Stimulated activated naive B cell treated with anti-CD40 and anti-IgM and Interleukin-4, amounts not matched to agents 10 μg/mL and 1 μg/mL and 100 μg/mL, for 72 hours (primary cell): ENCODE measurements around the gene CERT1.

Source experiments
- ATAC-seq, 2 donors: fragments of 150-1000 bp; cut with Tn5 transposase; replicated peaks; 2 replicates each; pipeline ENCODE4 v1.10.0; 2021; ENCODE audit warnings: moderate library complexity in 1 of 2
- DNase-seq: peaks from one replicate; pipeline ENCODE4 v3.0.0; 2021
- H3K27ac Mint-ChIP-seq: one replicate; pipeline ENCODE4 v1.8.0; 2022; ENCODE audit warnings: mild to moderate bottlenecking, mixed read lengths
- H3K27me3 Mint-ChIP-seq, 2 donors: one replicate each; pipeline ENCODE4 v1.8.0; 2022; ENCODE audit warnings: mixed read lengths in 2 of 2
- H3K36me3 Mint-ChIP-seq, 2 donors: one replicate each; pipeline ENCODE4 v1.8.0; 2022; ENCODE audit warnings: mixed read lengths in 2 of 2, mild to moderate bottlenecking in 1 of 2
- H3K4me1 Mint-ChIP-seq, 2 donors: one replicate each; pipeline ENCODE4 v1.8.0; 2022; ENCODE audit warnings: mixed read lengths in 2 of 2, mild to moderate bottlenecking in 1 of 2
- H3K4me3 Mint-ChIP-seq, 2 donors: one replicate each; pipeline ENCODE4 v1.8.0; 2022; ENCODE audit warnings: mild to moderate bottlenecking in 2 of 2, mixed read lengths in 2 of 2, moderate library complexity in 1 of 2
- H3K9me3 Mint-ChIP-seq, 2 donors: one replicate each; pipeline ENCODE4 v1.8.0; 2022; ENCODE audit warnings: mixed read lengths in 2 of 2, mild to moderate bottlenecking in 1 of 2

Gene CERT1

GRCh38 chr5:75384218-75384617 is 127.2 kb downstream of the CERT1 start:
- Mint-ChIP-seq H3K27me3 (no peaks in the 10 kb centered on the region), H3K27ac (peak overlapping the region; percentile 20)

GRCh38 chr5:75381456-75381855 is 130.0 kb downstream of the CERT1 start:
- Mint-ChIP-seq H3K4me1 (no peaks in the 10 kb centered on the region), H3K27me3 (no peaks in the 10 kb centered on the region), H3K27ac (no peak overlapping the region), H3K4me3 (no peak overlapping the region), H3K36me3 (peaks cover 15 to 27% of the 10 kb centered on the region in 2 donors), H3K9me3 (no peaks in the 10 kb centered on the region)
- ATAC-seq, result no peak
- no peak for DNase-seq

More at GRCh38 chr5:75384218-75384617, 127.2 kb downstream of the CERT1 start:
- ATAC-seq (no peak), DNase-seq (no peak)
- no peaks in the 10 kb centered on the region for H3K9me3 Mint-ChIP-seq
- no peak overlapping the region for H3K4me3 Mint-ChIP-seq
- no peaks in the 10 kb centered on the region for H3K4me1 Mint-ChIP-seq
- H3K36me3 Mint-ChIP-seq, result peaks cover 23 to 42% of the 10 kb centered on the region in 2 donors

- DNase-seq, result no peak
- Mint-ChIP-seq H3K9me3 (no peaks in the 10 kb centered on the region), H3K36me3 (peaks cover 17 to 33% of the 10 kb centered on the region in 2 donors), H3K27me3 (no peaks in the 10 kb centered on the region), H3K4me3 (no peak overlapping the region), H3K27ac (no peak overlapping the region), H3K4me1 (no peaks in the 10 kb centered on the region)
- ATAC-seq, result no peak
Measured at GRCh38 chr5:75380099-75380498, 131.3 kb downstream of the CERT1 start.

- H3K4me3 Mint-ChIP-seq, result no peak overlapping the region
- no peaks in the 10 kb centered on the region for H3K9me3 Mint-ChIP-seq
- H3K36me3 Mint-ChIP-seq, result peaks cover 19 to 34% of the 10 kb centered on the region in 2 donors
- H3K4me1 Mint-ChIP-seq, result no peaks in the 10 kb centered on the region
- no peak overlapping the region for H3K27ac Mint-ChIP-seq
- no peaks in the 10 kb centered on the region for H3K27me3 Mint-ChIP-seq
- ATAC-seq (no peak), DNase-seq (no peak)
Measured at GRCh38 chr5:75375414-75375813, 136.0 kb downstream of the CERT1 start.

GRCh38 chr5:75374394-75374814 is 137.0 kb downstream of the CERT1 start:
- DNase-seq (no peak), ATAC-seq (no peak)
- Mint-ChIP-seq H3K27ac (no peak overlapping the region), H3K4me3 (no peak overlapping the region), H3K4me1 (no peaks in the 10 kb centered on the region), H3K9me3 (no peaks in the 10 kb centered on the region), H3K36me3 (peaks cover 12 to 31% of the 10 kb centered on the region in 2 donors), H3K27me3 (no peaks in the 10 kb centered on the region)

GRCh38 chr5:75373862-75374261 is 137.6 kb downstream of the CERT1 start:
- Mint-ChIP-seq H3K27me3 (no peaks in the 10 kb centered on the region), H3K36me3 (peaks cover 10 to 30% of the 10 kb centered on the region in 2 donors), H3K4me1 (no peaks in the 10 kb centered on the region), H3K27ac (no peak overlapping the region), H3K4me3 (no peak overlapping the region), H3K9me3 (no peaks in the 10 kb centered on the region)
- ATAC-seq (no peak), DNase-seq (no peak)

GRCh38 chr5:75368391-75368790 is 143.0 kb downstream of the CERT1 start:
- DNase-seq (no peak), ATAC-seq (no peak)
- Mint-ChIP-seq H3K9me3 (no peaks in the 10 kb centered on the region), H3K4me1 (peaks cover 4 to 6% of the 10 kb centered on the region in 2 donors), H3K36me3 (peaks cover 8 to 24% of the 10 kb centered on the region in 2 donors), H3K4me3 (no peak overlapping the region), H3K27ac (no peak overlapping the region), H3K27me3 (no peaks in the 10 kb centered on the region)

- DNase-seq (no peak), ATAC-seq (no peak)
- no peak overlapping the region for H3K27ac Mint-ChIP-seq
- H3K4me1 Mint-ChIP-seq, result peaks cover 4 to 6% of the 10 kb centered on the region in 2 donors
- H3K4me3 Mint-ChIP-seq, result no peak overlapping the region
- H3K9me3 Mint-ChIP-seq, result no peaks in the 10 kb centered on the region
- peaks cover 13 to 33% of the 10 kb centered on the region in 2 donors for H3K36me3 Mint-ChIP-seq
- no peaks in the 10 kb centered on the region for H3K27me3 Mint-ChIP-seq
Measured at GRCh38 chr5:75367401-75367800, 144.0 kb downstream of the CERT1 start.

GRCh38 chr5:75366787-75367186 is 144.6 kb downstream of the CERT1 start:
- Mint-ChIP-seq H3K27me3 (no peaks in the 10 kb centered on the region), H3K4me3 (no peak overlapping the region), H3K4me1 (peaks cover 4 to 6% of the 10 kb centered on the region in 2 donors), H3K36me3 (peaks cover 14 to 39% of the 10 kb centered on the region in 2 donors), H3K9me3 (no peaks in the 10 kb centered on the region), H3K27ac (no peak overlapping the region)
- peak in 1 of 2 donors; percentile 32 for ATAC-seq
- DNase-seq, result no peak

GRCh38 chr5:75365740-75366139 is 145.7 kb downstream of the CERT1 start:
- peak in 1 of 2 donors; percentile 25 for ATAC-seq
- peaks cover 4 to 6% of the 10 kb centered on the region in 2 donors for H3K4me1 Mint-ChIP-seq
- H3K4me3 Mint-ChIP-seq, result no peak overlapping the region
- no peak overlapping the region for H3K27ac Mint-ChIP-seq
- H3K36me3 Mint-ChIP-seq, result peaks cover 16 to 38% of the 10 kb centered on the region in 2 donors
- no peaks in the 10 kb centered on the region for H3K27me3 Mint-ChIP-seq
- no peak for DNase-seq
- H3K9me3 Mint-ChIP-seq, result no peaks in the 10 kb centered on the region

- peaks cover 25 to 47% of the 10 kb centered on the region in 2 donors for H3K36me3 Mint-ChIP-seq
- H3K4me1 Mint-ChIP-seq, result peaks cover 4 to 6% of the 10 kb centered on the region in 2 donors
- H3K27ac Mint-ChIP-seq, result peak overlapping the region; percentile 86
- ATAC-seq, result no peak
- H3K9me3 Mint-ChIP-seq, result no peaks in the 10 kb centered on the region
- H3K27me3 Mint-ChIP-seq, result no peaks in the 10 kb centered on the region
- DNase-seq, result no peak
- no peak overlapping the region for H3K4me3 Mint-ChIP-seq
Measured at GRCh38 chr5:75364571-75365280, 146.7 kb downstream of the CERT1 start.

GRCh38 chr5:75363726-75364495 is 147.5 kb downstream of the CERT1 start:
- peaks cover 30 to 43% of the 10 kb centered on the region in 2 donors for H3K36me3 Mint-ChIP-seq
- H3K9me3 Mint-ChIP-seq, result no peaks in the 10 kb centered on the region
- H3K27ac Mint-ChIP-seq, result peak overlapping the region; percentile 88
- no peaks in the 10 kb centered on the region for H3K27me3 Mint-ChIP-seq
- peaks cover 4 to 6% of the 10 kb centered on the region in 2 donors for H3K4me1 Mint-ChIP-seq
- ATAC-seq, result peak in 1 of 2 donors; percentile 12
- DNase-seq, result no peak
- H3K4me3 Mint-ChIP-seq, result no peak overlapping the region

- H3K36me3 Mint-ChIP-seq, result peaks cover 33 to 47% of the 10 kb centered on the region in 2 donors
- no peaks in the 10 kb centered on the region for H3K9me3 Mint-ChIP-seq
- H3K27ac Mint-ChIP-seq, result no peak overlapping the region
- H3K27me3 Mint-ChIP-seq, result no peaks in the 10 kb centered on the region
- H3K4me3 Mint-ChIP-seq, result no peak overlapping the region
- ATAC-seq (no peak), DNase-seq (no peak)
- peaks cover 4 to 6% of the 10 kb centered on the region in 2 donors for H3K4me1 Mint-ChIP-seq
Measured at GRCh38 chr5:75363111-75363510, 148.3 kb downstream of the CERT1 start.

GRCh38 chr5:75362474-75362975 is 148.9 kb downstream of the CERT1 start:
- no peak for DNase-seq
- no peak overlapping the region for H3K4me3 Mint-ChIP-seq
- H3K27me3 Mint-ChIP-seq, result no peaks in the 10 kb centered on the region
- peaks cover 35 to 49% of the 10 kb centered on the region in 2 donors for H3K36me3 Mint-ChIP-seq
- peaks cover 5 to 6% of the 10 kb centered on the region in 2 donors for H3K4me1 Mint-ChIP-seq
- no peaks in the 10 kb centered on the region for H3K9me3 Mint-ChIP-seq
- no peak overlapping the region for H3K27ac Mint-ChIP-seq
- no peak for ATAC-seq
